H9 (cell line): ENCODE results near the gene TNIK. TPM values are rescaled to one million over a fixed set of nuclear protein-coding genes. Genes with fewer than 3 reads are reported as not detected.

ENCODE experiments used
- DNase-seq: peaks from one replicate; pipeline ENCODE4 v3.0.0-alpha.2; 2017
- H2AFZ ChIP-seq: one replicate; pipeline ENCODE4 v1.6.1; 2013; ENCODE audit warnings: mild to moderate bottlenecking, low read length, control low read depth, moderate library complexity
- H2AK5ac ChIP-seq: 2 replicates; pipeline ENCODE4 v1.6.1; 2013; ENCODE audit warnings: low read length, control low read depth, mixed read lengths; ENCODE audit not compliant: insufficient read length
- H2BK120ac ChIP-seq: one replicate; pipeline ENCODE4 v1.6.1; 2013; ENCODE audit warnings: low read depth, mild to moderate bottlenecking, low read length, control low read depth, inconsistent platforms; ENCODE audit not compliant: poor library complexity, severe bottlenecking
- H2BK12ac ChIP-seq: 2 replicates; pipeline ENCODE4 v1.6.1; 2013; ENCODE audit warnings: low read length, control low read depth, mixed read lengths, low read depth; ENCODE audit not compliant: insufficient read length
- H2BK15ac ChIP-seq: 2 replicates; pipeline ENCODE4 v1.6.1; 2013; ENCODE audit warnings: low read depth, low read length, control low read depth
- H2BK20ac ChIP-seq: one replicate; pipeline ENCODE4 v1.6.1; 2013; ENCODE audit warnings: low read depth, mild to moderate bottlenecking, low read length, control low read depth, inconsistent platforms; ENCODE audit not compliant: poor library complexity, severe bottlenecking
- H2BK5ac ChIP-seq: 2 replicates; pipeline ENCODE4 v1.6.1; 2013; ENCODE audit warnings: low read length, control low read depth, mixed read lengths; ENCODE audit not compliant: insufficient read length
- H3K14ac ChIP-seq: 2 replicates; pipeline ENCODE4 v1.6.1; 2013; ENCODE audit warnings: low read length, control low read depth; ENCODE audit not compliant: insufficient read depth
- H3K18ac ChIP-seq: 2 replicates; pipeline ENCODE4 v1.6.1; 2013; ENCODE audit warnings: low read depth, mild to moderate bottlenecking, mixed read lengths, low read length, control low read depth; ENCODE audit not compliant: insufficient read length
- H3K23ac ChIP-seq: 2 replicates; pipeline ENCODE4 v1.6.1; 2013; ENCODE audit warnings: low read length, control low read depth, mixed read lengths, low read depth; ENCODE audit not compliant: insufficient read length
- H3K23me2 ChIP-seq: 2 replicates; pipeline ENCODE4 v1.6.1; 2013; ENCODE audit warnings: low read depth, mild to moderate bottlenecking, mixed read lengths, low read length, control low read depth; ENCODE audit not compliant: insufficient read length, poor library complexity, severe bottlenecking
- H3K27ac ChIP-seq: 2 replicates; pipeline ENCODE4 v1.5.1; 2013; ENCODE audit warnings: low read length, control low read depth, mixed read lengths, low read depth; ENCODE audit not compliant: insufficient read length
- H3K27me3 ChIP-seq: 2 replicates; pipeline ENCODE4 v1.6.1; 2013; ENCODE audit warnings: low read length, control low read depth, inconsistent platforms; ENCODE audit not compliant: insufficient read depth
- H3K4ac ChIP-seq: 2 replicates; pipeline ENCODE4 v1.6.1; 2013; ENCODE audit warnings: low read depth, mild to moderate bottlenecking, control low read depth, inconsistent platforms, low read length, moderate library complexity
- H3K4me1 ChIP-seq: 2 replicates; pipeline ENCODE4 v1.6.1; 2013; ENCODE audit warnings: low read length, control low read depth, inconsistent platforms; ENCODE audit not compliant: insufficient read depth
- H3K4me2 ChIP-seq: 2 replicates; pipeline ENCODE4 v1.6.1; 2013; ENCODE audit warnings: low read length, control low read depth, mixed read lengths; ENCODE audit not compliant: insufficient read length, insufficient read depth
- H3K56ac ChIP-seq: 2 replicates; pipeline ENCODE4 v1.6.1; 2013; ENCODE audit warnings: low read depth, mild to moderate bottlenecking, mixed read lengths, low read length, control low read depth; ENCODE audit not compliant: insufficient read length
- H3K79me1 ChIP-seq: 2 replicates; pipeline ENCODE4 v1.6.1; 2013; ENCODE audit warnings: low read depth, mild to moderate bottlenecking, moderate library complexity, low read length, control low read depth, inconsistent platforms; ENCODE audit not compliant: insufficient read depth, poor library complexity, severe bottlenecking
- H3K79me2 ChIP-seq: 2 replicates; pipeline ENCODE4 v1.6.1; 2013; ENCODE audit warnings: low read length, control low read depth, inconsistent platforms; ENCODE audit not compliant: insufficient read depth
- H3K9ac ChIP-seq: 2 replicates; pipeline ENCODE4 v1.6.1; 2013; ENCODE audit warnings: low read length, control low read depth, mixed read lengths; ENCODE audit not compliant: insufficient read length; ENCODE audit errors: extremely low read depth
- H3K9me3 ChIP-seq: one replicate; pipeline ENCODE4 v1.6.1; 2013; ENCODE audit warnings: low read depth, low read length, inconsistent platforms; ENCODE audit not compliant: control insufficient read depth
- H3T11ph ChIP-seq: one replicate; pipeline ENCODE4 v1.6.1; 2013; ENCODE audit warnings: mild to moderate bottlenecking, low read length, control low read depth, inconsistent platforms
- H4K20me1 ChIP-seq: one replicate; pipeline ENCODE4 v1.6.1; 2013; ENCODE audit not compliant: control insufficient read depth, insufficient read length, insufficient read depth
- H4K5ac ChIP-seq: 2 replicates; pipeline ENCODE4 v1.6.1; 2013; ENCODE audit warnings: low read depth, mild to moderate bottlenecking, mixed read lengths, low read length, control low read depth; ENCODE audit not compliant: insufficient read length
- H4K8ac ChIP-seq: replicated peaks from 2 replicates; pipeline ENCODE4 v1.6.1; 2013; ENCODE audit warnings: low read length, control low read depth, mixed read lengths, low read depth; ENCODE audit not compliant: insufficient read length
- H4K91ac ChIP-seq: 2 replicates; pipeline ENCODE4 v1.6.1; 2013; ENCODE audit warnings: low read depth, mild to moderate bottlenecking, moderate library complexity, mixed read lengths, low read length, control low read depth; ENCODE audit not compliant: insufficient read length
- H3K27ac Mint-ChIP-seq, 3 experiments: 2 replicates in 2 of 3; 3 replicates in 1 of 3; pipeline ENCODE4 v1.8.0; 2020 to 2021; ENCODE audit warnings: mixed read lengths in 3 of 3, mild to moderate bottlenecking in 1 of 3, moderate library complexity in 1 of 3
- H3K27me3 Mint-ChIP-seq: 2 replicates; pipeline ENCODE4 v1.8.0; 2021; ENCODE audit warnings: low read depth, mild to moderate bottlenecking, moderate library complexity, mixed read lengths
- H3K36me3 Mint-ChIP-seq, 3 experiments: 2 replicates in 2 of 3; 3 replicates in 1 of 3; pipeline ENCODE4 v1.8.0; 2020 to 2021; ENCODE audit warnings: low read depth in 3 of 3, mixed read lengths in 3 of 3; ENCODE audit not compliant: insufficient read depth in 1 of 3
- H3K4me1 Mint-ChIP-seq, 2 experiments: 2 replicates each; pipeline ENCODE4 v1.8.0; 2020; ENCODE audit warnings: mixed read lengths in 2 of 2
- H3K4me3 Mint-ChIP-seq, 2 experiments: 2 replicates in 1 of 2; 3 replicates in 1 of 2; pipeline ENCODE4 v1.8.0; 2020 to 2021; ENCODE audit warnings: mild to moderate bottlenecking in 2 of 2, mixed read lengths in 2 of 2, moderate library complexity in 1 of 2
- H3K9me3 Mint-ChIP-seq, 2 experiments: 2 replicates in 1 of 2; 3 replicates in 1 of 2; pipeline ENCODE4 v1.8.0; 2020; ENCODE audit warnings: mild to moderate bottlenecking in 2 of 2, mixed read lengths in 2 of 2, moderate library complexity in 1 of 2
- WGBS: extraction: QIAGEN DNeasy Blood & Tissue Kit; methylation state at CpG from one replicate; pipeline ENCODE4 v1.1.7; 2013; ENCODE audit warnings: missing lambda C conversion rate, low lambda C conversion rate, mixed read lengths; ENCODE audit not compliant: insufficient read length; ENCODE audit errors: extremely low coverage; 5-methylcytosine and 5-hydroxymethylcytosine counted together
- total RNA-seq: library from RNA; stranded (reverse); gene quantifications from 2 replicates; pipeline ENCODE4 v1.2.1, GENCODE V29; 2021
- TF ChIP-seq, protein P1 (sequence below): fragments of 200-600 bp; sonication (generic); conservative IDR thresholded peaks from 3 replicates; pipeline ENCODE4 v1.8.0; 2021; ENCODE audit warnings: antibody characterized with exemption, mild to moderate bottlenecking

The TNIK gene
- total RNA-seq, 1 experiment from 2014 or later = 15.9 TPM

- H3K14ac ChIP-seq = no peak overlapping the region
- no peak overlapping the region for H3K9ac ChIP-seq
- no peak overlapping the region for H2AFZ ChIP-seq
- H3K23me2 ChIP-seq = no peaks in the 10 kb centered on the region
- H3K79me1 ChIP-seq = no peaks in the 10 kb centered on the region
- TF ChIP-seq, protein P1, sequence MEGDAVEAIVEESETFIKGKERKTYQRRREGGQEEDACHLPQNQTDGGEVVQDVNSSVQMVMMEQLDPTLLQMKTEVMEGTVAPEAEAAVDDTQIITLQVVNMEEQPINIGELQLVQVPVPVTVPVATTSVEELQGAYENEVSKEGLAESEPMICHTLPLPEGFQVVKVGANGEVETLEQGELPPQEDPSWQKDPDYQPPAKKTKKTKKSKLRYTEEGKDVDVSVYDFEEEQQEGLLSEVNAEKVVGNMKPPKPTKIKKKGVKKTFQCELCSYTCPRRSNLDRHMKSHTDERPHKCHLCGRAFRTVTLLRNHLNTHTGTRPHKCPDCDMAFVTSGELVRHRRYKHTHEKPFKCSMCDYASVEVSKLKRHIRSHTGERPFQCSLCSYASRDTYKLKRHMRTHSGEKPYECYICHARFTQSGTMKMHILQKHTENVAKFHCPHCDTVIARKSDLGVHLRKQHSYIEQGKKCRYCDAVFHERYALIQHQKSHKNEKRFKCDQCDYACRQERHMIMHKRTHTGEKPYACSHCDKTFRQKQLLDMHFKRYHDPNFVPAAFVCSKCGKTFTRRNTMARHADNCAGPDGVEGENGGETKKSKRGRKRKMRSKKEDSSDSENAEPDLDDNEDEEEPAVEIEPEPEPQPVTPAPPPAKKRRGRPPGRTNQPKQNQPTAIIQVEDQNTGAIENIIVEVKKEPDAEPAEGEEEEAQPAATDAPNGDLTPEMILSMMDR = no peak
- H3T11ph ChIP-seq = no peak overlapping the region
- no peak overlapping the region for H2BK15ac ChIP-seq
- no peak overlapping the region for H3K27ac Mint-ChIP-seq
- no peaks in the 10 kb centered on the region for H3K27me3 Mint-ChIP-seq
- H3K4me1 ChIP-seq = peaks cover 4% of the 10 kb centered on the region; the same call in 1 of the 2 replicates
- no peak overlapping the region for H3K4ac ChIP-seq
- no peak overlapping the region for H3K4me3 Mint-ChIP-seq
- H4K8ac ChIP-seq = no peak overlapping the region
- no peak overlapping the region for H3K23ac ChIP-seq
- no peak for DNase-seq
- no peaks in the 10 kb centered on the region for H3K27me3 ChIP-seq
- no peaks in the 10 kb centered on the region for H4K20me1 ChIP-seq
- H3K56ac ChIP-seq = no peak overlapping the region
- H3K4me2 ChIP-seq = no peak overlapping the region
- no peak overlapping the region for H2BK20ac ChIP-seq
- no peak overlapping the region for H2BK5ac ChIP-seq
- no peak overlapping the region for H2BK120ac ChIP-seq
- WGBS = no CpG with 5 or more reads among the region's 1 CpG
- no peaks in the 10 kb centered on the region for H3K36me3 Mint-ChIP-seq
- no peak overlapping the region for H4K5ac ChIP-seq
- H3K9me3 ChIP-seq = no peaks in the 10 kb centered on the region
- H3K4me1 Mint-ChIP-seq = peaks cover 5% of the 10 kb centered on the region in 2 experiments
- H3K27ac ChIP-seq = no peak overlapping the region
- no peaks in the 10 kb centered on the region for H3K9me3 Mint-ChIP-seq
- no peak overlapping the region for H4K91ac ChIP-seq
- no peak overlapping the region for H3K18ac ChIP-seq
- no peak overlapping the region for H2AK5ac ChIP-seq
- H3K79me2 ChIP-seq = no peaks in the 10 kb centered on the region
- H2BK12ac ChIP-seq = no peak overlapping the region
These were observed 38.7 kb upstream of the TNIK start for GRCh38 chr3:171498921-171499320.
